Vagina (tissue), 2 donors: ENCODE measurements around the gene RASSF10. TPM values are rescaled to one million over a fixed set of nuclear protein-coding genes. Genes with fewer than 3 reads are reported as not detected.

Source experiments
- DNase-seq, 2 donors: peaks; one replicate each; pipeline ENCODE4 v3.0.0-alpha.2; 2017; ENCODE audit errors: extremely low spot score in 2 of 2
- H3K27ac ChIP-seq: fragments of 200-600 bp; sonication (generic); one replicate; pipeline ENCODE4 v1.5.1; 2019
- H3K27me3 ChIP-seq: fragments of 200-600 bp; sonication (generic); one replicate; pipeline ENCODE4 v1.5.1; 2019
- H3K36me3 ChIP-seq, 2 donors: fragments of 200-600 bp; sonication (generic); one replicate each; pipeline ENCODE4 v1.5.1; 2017 to 2019
- H3K4me1 ChIP-seq: fragments of 200-600 bp; sonication (generic); one replicate; pipeline ENCODE4 v1.5.1; 2019
- H3K4me3 ChIP-seq, 2 donors: fragments of 200-600 bp; sonication (generic); 1 replicate in 1 of 2; 2 replicates in 1 of 2; pipeline ENCODE4 v1.5.1; 2016 to 2019
- H3K9me3 ChIP-seq: fragments of 200-600 bp; sonication (generic); one replicate; pipeline ENCODE4 v1.5.1; 2019
- POLR2A ChIP-seq, 2 donors: fragments of 450-650 bp; IDR thresholded peaks; one replicate each; pipeline ENCODE4 v1.6.1; 2017; ENCODE audit warnings: antibody characterized with exemption in 2 of 2, mild to moderate bottlenecking in 2 of 2, moderate library complexity in 2 of 2
- POLR2AphosphoS5 ChIP-seq, 2 donors: sonication (generic); formaldehyde crosslinking; IDR thresholded peaks; one replicate each; pipeline ENCODE4 v1.9.0; 2017; ENCODE audit warnings: antibody characterized with exemption in 2 of 2, mild to moderate bottlenecking in 2 of 2, low read depth in 1 of 2; ENCODE audit not compliant: insufficient read depth in 1 of 2
- intact Hi-C: fragments of 100-400 bp; cut with DNase I; formaldehyde crosslinking; loops from one replicate; pipeline ENCODE4 v1.15.1; 2023
- total RNA-seq: library from RNA; depleted of rRNA; stranded (reverse); fragments of >200 nt; gene quantifications from one replicate; pipeline ENCODE4 v1.2.3, GENCODE V29; 2016
- TF ChIP-seq, protein P1 (sequence below), 3 experiments: fragments of 450-650 bp in 2 of 3; fragments of 200-600 bp in 1 of 3; sonication (generic) in 1 of 3; IDR thresholded peaks; one replicate each; pipeline ENCODE4 v1.5.1; 2017 to 2019; ENCODE audit warnings: antibody characterized with exemption in 3 of 3, mild to moderate bottlenecking in 2 of 3, moderate library complexity in 2 of 3

The RASSF10 gene
- total RNA-seq, 1 donor from 2014 or later, result 3.7 TPM

DNA sequence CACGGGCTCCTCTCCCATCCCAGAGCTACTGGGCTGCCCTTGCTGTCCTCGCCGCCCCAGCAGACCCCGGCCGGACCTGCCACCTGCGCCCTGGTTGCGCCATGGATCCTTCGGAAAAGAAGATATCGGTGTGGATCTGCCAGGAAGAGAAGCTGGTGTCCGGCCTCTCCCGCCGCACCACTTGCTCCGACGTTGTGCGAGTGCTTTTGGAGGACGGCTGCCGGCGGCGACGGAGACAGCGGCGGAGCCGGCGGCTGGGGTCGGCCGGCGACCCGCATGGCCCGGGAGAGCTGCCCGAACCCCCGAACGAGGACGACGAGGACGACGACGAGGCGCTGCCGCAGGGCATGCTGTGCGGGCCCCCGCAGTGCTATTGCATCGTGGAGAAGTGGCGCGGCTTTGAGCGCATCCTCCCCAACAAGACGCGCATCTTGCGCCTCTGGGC is 382 bp downstream of the RASSF10 start:
- DNase-seq, result no peak
- Histone ChIP-seq H3K36me3 (no peaks in the 10 kb centered on the region), H3K27me3 (peaks cover 10% of the 10 kb centered on the region), H3K9me3 (no peaks in the 10 kb centered on the region), H3K4me3 (peak overlapping the region; percentile 39 to 46), H3K27ac (no peak overlapping the region), H3K4me1 (peaks cover 22% of the 10 kb centered on the region)
- TF ChIP-seq, protein P1, sequence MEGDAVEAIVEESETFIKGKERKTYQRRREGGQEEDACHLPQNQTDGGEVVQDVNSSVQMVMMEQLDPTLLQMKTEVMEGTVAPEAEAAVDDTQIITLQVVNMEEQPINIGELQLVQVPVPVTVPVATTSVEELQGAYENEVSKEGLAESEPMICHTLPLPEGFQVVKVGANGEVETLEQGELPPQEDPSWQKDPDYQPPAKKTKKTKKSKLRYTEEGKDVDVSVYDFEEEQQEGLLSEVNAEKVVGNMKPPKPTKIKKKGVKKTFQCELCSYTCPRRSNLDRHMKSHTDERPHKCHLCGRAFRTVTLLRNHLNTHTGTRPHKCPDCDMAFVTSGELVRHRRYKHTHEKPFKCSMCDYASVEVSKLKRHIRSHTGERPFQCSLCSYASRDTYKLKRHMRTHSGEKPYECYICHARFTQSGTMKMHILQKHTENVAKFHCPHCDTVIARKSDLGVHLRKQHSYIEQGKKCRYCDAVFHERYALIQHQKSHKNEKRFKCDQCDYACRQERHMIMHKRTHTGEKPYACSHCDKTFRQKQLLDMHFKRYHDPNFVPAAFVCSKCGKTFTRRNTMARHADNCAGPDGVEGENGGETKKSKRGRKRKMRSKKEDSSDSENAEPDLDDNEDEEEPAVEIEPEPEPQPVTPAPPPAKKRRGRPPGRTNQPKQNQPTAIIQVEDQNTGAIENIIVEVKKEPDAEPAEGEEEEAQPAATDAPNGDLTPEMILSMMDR (IDR thresholded peaks at IDR 0.05), result no peak
- TF ChIP-seq POLR2A (IDR thresholded peaks at IDR 0.05), result no peak
- no peak for TF ChIP-seq POLR2AphosphoS5 (IDR thresholded peaks at IDR 0.05; ENCODE audit: insufficient read depth in 1 of 2, low read depth in 1 of 2)
- intact Hi-C loops, result no loop called here

DNA sequence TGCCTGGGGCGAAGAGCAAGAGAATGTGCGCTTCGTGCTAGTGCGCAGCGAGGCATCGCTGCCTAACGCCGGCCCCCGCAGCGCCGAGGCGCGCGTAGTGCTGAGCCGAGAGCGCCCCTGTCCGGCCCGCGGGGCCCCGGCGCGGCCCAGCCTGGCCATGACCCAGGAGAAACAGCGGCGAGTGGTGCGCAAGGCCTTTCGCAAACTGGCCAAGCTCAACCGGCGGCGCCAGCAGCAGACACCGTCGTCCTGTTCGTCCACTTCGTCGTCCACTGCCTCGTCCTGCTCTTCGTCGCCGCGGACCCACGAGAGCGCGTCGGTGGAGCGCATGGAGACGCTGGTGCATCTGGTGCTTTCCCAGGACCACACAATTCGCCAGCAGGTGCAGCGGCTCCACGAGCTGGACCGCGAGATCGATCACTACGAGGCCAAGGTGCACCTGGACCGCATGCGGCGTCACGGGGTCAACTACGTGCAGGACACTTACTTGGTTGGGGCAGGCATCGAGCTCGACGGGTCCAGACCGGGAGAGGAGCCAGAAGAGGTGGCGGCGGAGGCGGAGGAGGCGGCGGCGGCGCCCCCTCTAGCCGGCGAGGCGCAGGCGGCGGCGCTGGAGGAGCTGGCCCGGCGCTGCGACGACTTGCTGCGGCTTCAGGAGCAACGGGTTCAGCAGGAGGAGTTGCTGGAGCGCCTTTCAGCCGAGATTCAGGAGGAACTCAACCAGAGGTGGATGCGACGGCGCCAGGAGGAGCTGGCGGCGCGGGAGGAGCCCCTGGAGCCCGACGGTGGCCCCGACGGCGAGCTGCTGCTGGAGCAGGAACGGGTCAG is 1.0 kb downstream of the RASSF10 start:
- Histone ChIP-seq H3K36me3 (no peaks in the 10 kb centered on the region), H3K27ac (no peak overlapping the region), H3K9me3 (no peaks in the 10 kb centered on the region), H3K27me3 (peaks cover 10% of the 10 kb centered on the region), H3K4me1 (peaks cover 22% of the 10 kb centered on the region), H3K4me3 (peak overlapping the region; percentile 39 to 46)
- TF ChIP-seq POLR2AphosphoS5 (IDR thresholded peaks at IDR 0.05; ENCODE audit: insufficient read depth in 1 of 2, low read depth in 1 of 2) (no peak), POLR2A (IDR thresholded peaks at IDR 0.05) (no peak)
- TF ChIP-seq, protein P1 (IDR thresholded peaks at IDR 0.05), result no peak
- intact Hi-C loops, result no loop called here
- DNase-seq, result no peak

DNA sequence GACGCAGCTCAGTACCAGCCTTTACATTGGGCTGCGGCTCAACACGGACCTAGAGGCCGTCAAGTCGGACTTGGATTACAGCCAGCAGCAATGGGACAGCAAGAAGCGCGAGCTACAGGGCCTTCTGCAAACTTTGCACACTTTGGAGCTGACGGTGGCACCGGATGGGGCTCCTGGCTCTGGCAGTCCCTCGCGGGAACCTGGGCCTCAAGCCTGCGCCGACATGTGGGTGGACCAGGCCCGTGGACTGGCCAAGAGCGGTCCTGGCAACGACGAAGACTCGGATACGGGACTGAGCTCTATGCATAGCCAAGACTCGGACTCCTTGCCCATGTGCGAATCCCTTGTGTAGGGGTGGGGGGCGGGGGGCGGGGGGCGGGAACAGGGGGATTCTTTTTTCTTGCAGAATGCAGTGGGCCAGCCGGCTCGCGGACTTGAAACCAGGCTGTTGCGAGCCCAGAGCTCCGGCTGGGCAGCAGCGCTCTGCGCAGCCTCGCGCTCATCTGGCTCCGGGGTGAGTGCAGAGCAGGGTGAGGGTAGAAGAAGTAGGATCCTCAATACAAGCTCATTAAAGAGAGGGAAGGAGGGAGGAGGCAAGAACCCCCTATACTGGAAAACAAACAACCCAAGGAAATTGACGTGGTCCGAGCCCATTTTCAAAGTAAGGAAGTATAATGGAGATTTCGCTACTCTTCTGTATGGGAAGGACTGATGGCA is 1.8 kb downstream of the RASSF10 start:
- Histone ChIP-seq H3K4me1 (peaks cover 22% of the 10 kb centered on the region), H3K27ac (no peak overlapping the region)
- intact Hi-C loops, result no loop called here

DNA sequence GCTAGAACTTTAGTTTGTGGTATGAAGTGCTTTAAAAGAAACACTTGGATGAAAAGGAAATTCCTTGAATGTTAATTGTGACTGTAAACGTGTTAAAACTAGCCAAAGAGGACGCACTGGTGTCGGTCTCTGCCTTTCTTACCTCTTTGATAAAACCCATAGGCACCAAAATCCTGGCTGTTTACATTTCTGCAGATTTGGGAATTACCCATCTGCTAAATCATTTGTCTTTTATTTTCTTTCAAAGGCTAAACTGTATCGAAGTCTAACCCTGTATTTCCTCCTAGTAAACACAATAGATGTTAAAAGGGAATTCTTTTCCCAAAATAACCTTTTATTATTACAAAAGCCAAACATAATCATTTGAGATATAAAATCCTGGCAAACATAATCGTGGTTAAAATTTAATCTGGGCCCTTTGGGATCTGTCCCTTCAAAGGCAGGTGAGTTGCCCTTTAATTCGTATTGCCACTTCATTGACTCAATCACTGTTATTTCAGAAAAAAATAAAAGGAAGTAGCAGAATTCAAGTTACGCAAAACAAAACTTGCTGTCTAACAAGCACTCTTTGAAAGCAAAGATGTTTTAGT is 2.4 kb downstream of the RASSF10 start:
- no peak for DNase-seq
- Histone ChIP-seq H3K4me1 (peaks cover 22% of the 10 kb centered on the region), H3K36me3 (no peaks in the 10 kb centered on the region), H3K4me3 (peak overlapping the region in 1 of 2 donors; percentile 46), H3K27me3 (peaks cover 10% of the 10 kb centered on the region), H3K27ac (no peak overlapping the region), H3K9me3 (no peaks in the 10 kb centered on the region)
- intact Hi-C loops, result no loop called here
- TF ChIP-seq, protein P1 (IDR thresholded peaks at IDR 0.05), result no peak
- no peak for TF ChIP-seq POLR2A (IDR thresholded peaks at IDR 0.05)
- TF ChIP-seq POLR2AphosphoS5 (IDR thresholded peaks at IDR 0.05; ENCODE audit: insufficient read depth in 1 of 2, low read depth in 1 of 2), result no peak

More for the DNA sequence above, 1.8 kb downstream of the RASSF10 start:
- no peaks in the 10 kb centered on the region for H3K36me3 ChIP-seq
- H3K4me3 ChIP-seq, result peak overlapping the region; percentile 39 to 46
- TF ChIP-seq, protein P1 (IDR thresholded peaks at IDR 0.05), result no peak
- TF ChIP-seq POLR2AphosphoS5 (IDR thresholded peaks at IDR 0.05; ENCODE audit: insufficient read depth in 1 of 2, low read depth in 1 of 2), result no peak
- TF ChIP-seq POLR2A (IDR thresholded peaks at IDR 0.05), result no peak
- H3K27me3 ChIP-seq, result peaks cover 10% of the 10 kb centered on the region
- no peak for DNase-seq
- H3K9me3 ChIP-seq, result no peaks in the 10 kb centered on the region
